ENCODE data around the gene MPZL1.

MPZL1 gene

DNA sequence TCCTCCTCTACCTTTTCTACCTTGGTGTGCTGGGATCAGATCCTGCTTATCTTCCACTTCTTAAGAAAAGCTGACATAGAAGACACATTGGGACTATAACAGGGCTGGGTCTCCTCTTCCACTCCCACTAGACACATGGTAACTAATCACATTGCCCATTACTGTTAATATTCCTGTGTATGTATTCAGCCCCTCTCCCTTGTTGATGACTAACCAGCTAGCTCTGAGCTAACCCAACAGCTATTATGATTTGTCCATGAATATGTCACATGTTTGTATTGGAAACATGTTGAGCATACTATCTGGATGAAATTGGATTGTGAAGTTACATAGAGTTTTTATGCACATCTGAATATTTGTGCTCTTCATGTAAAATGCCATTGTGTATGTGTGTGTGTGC lies 52.9 kb downstream of the MPZL1 start:
- FAIRE-seq = no peak
- DNase-seq (ENCODE audit: insufficient read length, low spot score) = peak; percentile 15

DNA sequence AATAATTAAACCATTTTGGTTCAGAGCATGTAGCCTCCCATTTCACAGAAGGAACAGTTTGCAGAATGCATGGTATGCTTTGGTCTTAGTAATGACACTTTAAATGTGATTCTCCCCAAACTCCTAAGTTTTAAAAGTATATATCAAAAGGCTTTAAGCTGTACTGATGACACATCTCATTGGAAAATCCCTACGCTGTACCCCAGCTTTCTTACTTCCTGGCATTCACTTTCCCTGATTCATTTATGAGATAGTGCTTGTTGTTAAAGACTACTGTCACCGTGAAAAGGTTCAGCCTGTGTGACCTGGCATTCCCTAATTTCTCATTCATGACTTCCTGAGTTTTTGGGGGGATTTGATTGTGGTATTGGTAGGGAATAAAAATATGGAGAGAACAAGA lies 53.4 kb downstream of the MPZL1 start:
- FAIRE-seq = no peak
- peak; percentile 31 for DNase-seq (ENCODE audit: insufficient read length, low spot score)

DNA sequence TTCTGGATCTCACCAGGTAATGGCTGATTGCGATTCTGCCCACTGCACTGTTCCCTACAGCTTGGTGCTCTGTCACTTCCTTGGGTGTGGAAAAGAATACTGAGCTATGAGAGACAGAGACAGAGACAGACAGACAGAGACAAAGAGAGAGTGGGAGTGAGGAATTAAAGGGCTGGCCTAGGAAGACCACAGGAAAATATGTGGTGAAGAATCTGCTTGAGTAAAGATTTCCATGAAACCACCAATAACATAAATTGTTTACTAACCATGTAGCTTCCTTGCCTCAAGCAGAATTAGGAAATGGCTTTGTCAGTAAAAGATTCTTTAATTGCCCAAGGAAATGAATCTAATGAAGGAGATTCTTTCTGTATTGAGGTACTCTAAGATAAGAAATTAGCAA lies 54.4 kb downstream of the MPZL1 start:
- no peak for FAIRE-seq

DNA sequence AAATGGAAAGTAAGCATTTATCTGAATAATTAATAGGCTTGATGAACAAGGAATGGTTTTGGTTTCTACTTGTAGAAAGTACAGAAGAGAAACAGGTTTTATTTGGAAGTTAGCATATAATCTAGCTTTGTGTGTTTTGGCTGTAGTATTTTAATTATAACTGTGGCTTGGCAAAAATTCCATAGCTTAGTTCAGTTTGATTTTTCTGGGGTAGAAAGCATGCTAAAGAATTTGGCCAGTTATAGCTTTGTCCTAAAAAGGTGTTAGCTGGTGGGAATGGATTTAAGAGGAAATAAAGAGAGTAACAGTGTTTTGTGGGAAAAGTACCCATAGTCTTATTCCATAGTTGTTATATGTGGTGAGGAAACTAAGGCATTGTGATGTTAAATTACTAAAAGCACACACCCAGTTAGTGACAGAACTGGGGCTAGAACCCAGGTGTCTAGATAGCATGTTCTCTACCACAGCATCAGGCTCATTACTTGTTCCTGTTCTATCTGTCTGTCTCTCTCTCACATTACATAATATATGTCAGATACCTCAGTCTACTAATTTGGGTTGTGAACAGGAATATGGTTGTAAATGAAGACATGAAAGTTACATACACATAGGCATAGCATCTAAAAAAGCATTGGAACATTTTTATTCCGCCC lies 55.0 kb downstream of the MPZL1 start:
- FAIRE-seq = no peak

More for the DNA sequence above, 54.4 kb downstream of the MPZL1 start:
- no peak for DNase-seq (ENCODE audit: insufficient read length, low spot score)

DNA sequence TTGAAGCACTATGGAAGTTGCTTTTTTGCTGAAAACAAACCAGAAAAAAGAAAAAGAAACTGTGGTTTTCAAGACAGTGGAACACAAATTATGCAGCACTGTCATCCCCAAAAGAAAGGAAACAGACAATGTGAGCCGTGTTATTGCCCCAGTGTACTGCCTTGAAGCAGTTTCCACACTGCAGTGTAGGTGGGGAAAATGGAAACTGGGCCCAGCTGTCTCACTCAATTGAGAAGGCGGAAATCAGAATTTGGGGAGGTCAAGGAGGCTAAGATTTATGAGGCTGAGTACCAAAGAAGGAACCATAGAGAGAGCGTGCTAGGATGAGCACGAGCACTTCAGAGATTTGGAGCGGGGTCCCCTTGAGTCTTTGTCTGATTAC lies 55.5 kb downstream of the MPZL1 start:
- DNase-seq (ENCODE audit: insufficient read length, low spot score) (no peak), FAIRE-seq (no peak)

More for the DNA sequence above, 55.0 kb downstream of the MPZL1 start:
- DNase-seq (ENCODE audit: insufficient read length, low spot score) = no peak

DNA sequence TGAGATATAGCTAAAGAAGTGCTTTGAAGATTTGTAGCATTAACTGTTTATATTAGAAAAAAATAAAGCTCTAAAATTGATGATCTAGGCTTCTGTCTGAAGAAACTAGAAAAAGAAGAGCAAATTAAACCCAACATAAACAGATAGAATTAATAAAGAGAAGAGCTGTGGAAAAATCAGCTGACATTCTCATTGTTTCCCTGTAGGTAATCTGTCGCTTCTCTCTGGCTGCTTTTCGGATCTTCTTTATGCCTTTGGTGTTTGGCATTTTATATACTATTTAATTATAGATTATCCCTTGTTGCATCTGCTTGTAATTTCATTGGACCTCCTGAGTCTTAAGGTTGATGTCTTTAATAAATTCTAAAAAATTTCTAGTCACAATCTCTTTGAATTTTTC lies 59.8 kb downstream of the MPZL1 start:
- DNase-seq (ENCODE audit: insufficient read length, low spot score) (no peak), FAIRE-seq (no peak)

DNA sequence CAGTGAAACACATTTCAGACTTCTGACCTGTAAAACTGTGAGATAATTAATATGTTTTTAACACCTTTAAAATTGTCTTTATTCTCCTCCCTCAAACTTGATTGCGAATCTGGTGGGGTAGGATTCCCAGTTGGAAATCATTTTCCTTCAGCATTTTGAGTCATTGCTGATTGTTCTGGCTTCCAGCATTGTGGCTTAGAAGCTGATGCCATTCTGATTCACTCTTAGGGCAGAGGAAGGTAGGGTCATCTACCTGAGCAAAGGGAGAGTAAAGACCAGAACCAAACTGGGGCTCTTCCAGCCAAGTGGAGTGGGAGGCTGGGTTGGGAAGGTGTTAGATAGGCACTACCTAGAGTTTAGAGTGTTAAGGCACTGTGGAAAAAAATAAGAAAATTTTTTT lies 61.2 kb downstream of the MPZL1 start:
- FAIRE-seq = no peak
- DNase-seq (ENCODE audit: insufficient read length, low spot score) = no peak

DNA sequence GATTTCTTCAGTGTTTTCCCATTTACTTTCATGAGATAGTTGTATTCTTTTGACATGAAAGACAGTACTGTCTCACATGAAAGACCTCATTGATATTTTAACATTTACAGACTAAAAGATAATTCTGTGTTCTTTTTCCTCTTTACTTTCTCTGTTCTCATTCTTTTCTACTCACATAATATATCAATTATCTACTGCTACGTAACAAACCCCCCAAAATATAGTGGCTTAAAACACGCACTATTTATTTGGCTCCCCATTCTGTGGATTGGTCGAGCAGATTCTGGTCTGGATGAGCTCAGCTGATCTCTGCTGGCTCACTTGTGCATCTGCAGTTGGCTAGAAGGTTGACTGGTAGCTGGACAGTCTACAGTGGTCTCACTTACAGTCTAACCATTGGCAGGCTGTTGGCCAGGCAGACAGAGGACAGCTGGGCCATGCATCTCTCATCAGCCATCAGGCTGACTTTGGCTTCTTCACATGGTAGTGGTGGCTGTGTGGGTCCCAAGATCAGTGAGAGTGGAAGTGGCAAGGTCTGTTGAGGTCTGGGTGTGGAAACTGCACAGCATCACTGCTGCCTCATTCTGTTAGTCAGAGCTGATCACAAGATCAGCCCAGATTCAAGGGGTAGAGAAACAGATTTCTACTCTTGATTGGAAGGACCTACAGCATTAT lies 63.2 kb downstream of the MPZL1 start:
- FAIRE-seq (no peak), DNase-seq (ENCODE audit: insufficient read length, low spot score) (no peak)

DNA sequence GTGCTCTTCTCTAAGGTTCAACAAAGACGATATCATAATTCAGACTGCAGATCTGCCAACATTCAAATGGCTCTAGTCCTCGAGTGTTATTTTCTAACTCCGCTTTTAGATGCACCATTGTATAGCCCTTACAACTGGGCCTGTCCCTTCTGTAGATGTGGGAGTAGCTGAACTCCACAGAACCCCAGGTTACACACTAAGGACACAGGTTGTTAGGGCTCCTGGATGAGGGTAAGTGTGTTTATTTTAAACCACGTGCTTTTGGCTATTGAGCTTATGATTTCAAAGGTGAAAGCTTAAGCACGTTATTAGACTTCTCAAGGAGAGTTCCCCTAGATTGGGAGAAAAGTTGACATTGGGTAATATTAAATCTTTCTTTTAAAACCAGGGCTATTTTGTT lies 64.7 kb downstream of the MPZL1 start:
- DNase-seq (ENCODE audit: insufficient read length, low spot score) = no peak
- no peak for FAIRE-seq

DNA sequence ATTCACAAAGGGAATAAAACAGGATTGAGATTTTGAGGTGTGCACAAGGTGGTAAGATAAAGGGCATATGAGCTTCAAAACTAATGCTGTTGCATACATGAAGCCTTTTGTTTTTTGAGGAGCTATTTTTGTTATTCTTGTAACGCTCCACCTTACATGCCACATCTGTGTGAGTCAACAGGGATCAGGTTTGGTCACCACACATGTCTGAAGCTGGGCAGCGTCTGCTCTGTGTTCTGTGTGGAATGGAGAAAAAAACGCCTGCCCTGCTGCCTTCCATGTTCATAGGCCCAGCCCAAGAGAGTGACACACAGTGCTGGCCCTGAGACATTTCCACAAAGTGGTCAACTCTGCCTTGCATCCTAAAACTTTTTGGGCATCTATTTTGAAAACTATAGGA lies 67.7 kb downstream of the MPZL1 start:
- DNase-seq (ENCODE audit: insufficient read length, low spot score) = no peak
- no peak for FAIRE-seq

DNA sequence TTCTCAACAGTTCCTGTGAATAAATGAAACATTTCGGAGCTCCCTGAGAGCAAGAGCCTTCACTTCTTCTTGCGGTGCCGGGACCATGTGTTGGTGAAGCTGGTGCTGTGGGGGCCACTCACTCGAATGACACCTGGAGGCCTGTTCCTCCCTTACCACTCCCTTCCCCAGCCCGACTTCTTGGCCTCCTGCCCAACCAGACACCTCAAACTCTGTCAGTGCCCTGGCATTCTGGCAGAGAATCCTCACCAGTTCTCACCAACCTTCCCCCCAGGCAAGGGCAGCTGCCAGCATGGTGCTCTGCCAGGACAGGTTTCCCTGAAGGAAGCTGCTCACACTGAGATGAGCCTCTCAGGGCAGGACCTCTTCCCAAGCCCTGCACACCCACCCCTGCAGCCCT lies 68.3 kb downstream of the MPZL1 start:
- DNase-seq (ENCODE audit: insufficient read length, low spot score) (no peak), FAIRE-seq (no peak)

DNA sequence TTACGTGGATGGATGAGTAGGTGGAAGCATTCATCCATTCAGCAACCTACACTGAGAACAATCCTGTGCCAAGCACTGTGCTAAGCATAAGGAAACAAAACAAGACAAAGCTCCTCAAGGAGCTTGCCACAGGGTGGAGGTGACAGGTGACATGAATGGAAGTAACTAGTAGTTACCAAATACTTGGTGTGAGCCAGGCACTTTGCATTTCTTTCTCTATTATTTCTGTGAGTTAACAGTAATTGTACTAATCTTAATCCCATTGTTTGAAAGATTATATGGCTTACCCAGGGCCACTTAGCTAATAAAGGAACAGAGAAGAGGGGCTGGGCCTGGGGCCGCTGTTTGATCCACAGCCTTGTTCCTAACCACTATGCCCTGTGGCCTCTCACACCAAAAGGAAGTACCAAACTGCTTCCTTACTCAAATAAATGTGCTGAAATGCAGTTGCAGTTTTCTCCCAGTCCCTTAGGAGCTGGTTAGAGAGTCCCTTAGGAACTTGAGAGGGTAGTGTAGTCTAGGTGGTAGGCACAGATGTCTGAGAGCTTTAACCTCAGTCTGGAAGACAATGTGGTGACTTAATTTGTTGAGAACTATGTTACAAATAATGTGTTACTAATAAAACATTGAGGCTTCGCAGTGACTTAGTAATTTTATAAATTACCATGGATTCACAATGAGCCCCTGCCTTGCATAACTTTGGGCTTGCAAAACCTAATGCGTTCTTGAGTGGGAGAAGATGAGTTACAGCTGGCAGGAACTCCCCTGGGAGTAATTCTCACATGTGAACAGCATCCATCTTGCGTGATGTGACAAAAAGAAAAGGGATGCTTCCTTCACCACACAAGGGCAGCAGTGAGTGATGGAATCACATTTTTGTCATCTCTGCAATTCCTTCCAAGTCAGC lies 69.8 kb downstream of the MPZL1 start:
- DNase-seq (ENCODE audit: insufficient read length, low spot score) = no peak
- FAIRE-seq = no peak

DNA sequence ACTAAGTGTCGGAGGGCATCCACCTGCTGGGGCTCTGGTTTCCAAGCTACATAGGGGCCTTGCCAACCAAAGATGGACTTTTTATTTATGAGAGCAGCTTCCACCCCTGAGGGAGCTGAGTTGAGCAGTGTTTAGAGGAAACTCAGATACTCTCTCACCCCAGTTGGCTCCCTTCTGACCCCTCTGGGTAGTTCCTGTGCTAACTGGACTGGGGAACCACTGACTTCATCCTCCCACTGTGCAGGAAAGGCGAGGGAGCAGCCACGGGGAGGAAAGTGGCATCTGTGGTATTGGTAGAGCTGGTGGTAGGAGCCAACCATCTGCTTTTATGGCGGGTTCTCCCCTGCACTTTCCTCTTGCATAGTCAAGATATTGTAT lies 70.4 kb downstream of the MPZL1 start:
- FAIRE-seq (no peak), DNase-seq (ENCODE audit: insufficient read length, low spot score) (no peak)

DNA sequence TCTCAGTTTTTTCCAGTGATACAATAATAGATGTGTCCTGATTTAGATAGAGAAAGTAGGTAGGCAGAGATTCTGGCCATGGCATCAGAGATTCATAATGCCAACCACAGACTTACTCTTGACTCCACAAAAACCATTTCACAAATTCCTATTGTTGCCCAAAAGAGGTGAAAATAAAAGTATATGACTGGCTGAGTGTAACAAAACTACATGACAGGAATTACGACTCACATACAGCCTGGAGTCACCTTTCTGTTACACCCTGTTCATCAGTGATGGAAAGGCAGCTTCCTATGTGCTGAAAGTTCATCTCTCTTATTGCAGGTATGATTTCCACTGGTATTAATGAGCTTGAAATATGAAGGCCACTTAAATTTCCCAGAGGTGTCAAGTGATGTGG lies 72.3 kb downstream of the MPZL1 start:
- FAIRE-seq = no peak
- no peak for DNase-seq (ENCODE audit: insufficient read length, low spot score)

DNA sequence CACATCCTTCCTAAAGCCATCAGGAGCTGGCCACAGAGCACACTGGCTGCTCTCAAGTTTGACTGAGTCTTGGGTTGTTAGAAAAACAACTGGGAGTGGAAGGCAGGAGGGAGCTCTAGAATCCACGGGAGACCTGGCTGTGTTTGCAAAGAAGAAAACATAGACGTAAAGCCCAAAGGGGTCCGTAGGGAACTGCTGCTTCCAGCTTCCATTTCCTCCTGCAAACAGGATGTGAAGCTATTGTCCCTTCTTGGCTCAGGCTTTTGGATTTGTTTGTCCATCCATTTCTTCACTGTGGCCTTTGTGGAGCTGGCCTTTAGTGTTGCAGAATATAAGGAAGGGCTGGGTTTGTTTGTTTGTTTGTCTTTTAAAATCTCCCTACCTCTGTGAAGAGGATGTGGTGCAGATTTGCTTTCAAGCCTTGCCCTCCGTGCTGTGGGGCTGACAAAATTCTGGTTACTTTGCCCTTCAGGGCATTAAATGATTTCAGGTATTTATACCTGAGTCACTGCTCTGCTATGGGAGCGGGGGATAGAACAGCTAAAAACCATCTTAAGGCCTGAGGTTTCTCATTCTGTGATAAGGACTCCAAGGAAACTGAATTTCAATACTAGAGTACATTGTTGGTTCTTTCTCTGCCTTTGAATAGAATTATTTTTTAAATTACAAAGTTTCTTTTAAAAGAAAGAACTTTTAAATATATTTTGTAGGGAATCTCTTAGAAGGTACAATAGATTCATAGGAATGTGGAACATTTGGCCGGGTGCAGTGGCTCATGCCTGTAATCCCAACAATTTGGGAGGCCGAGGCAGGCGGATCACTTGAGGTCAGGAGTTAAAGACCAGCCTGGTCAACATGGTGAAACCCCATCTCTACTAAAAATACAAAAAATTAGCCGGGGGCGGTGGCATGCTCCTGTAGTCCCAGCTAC lies 74.3 kb downstream of the MPZL1 start:
- DNase-seq (ENCODE audit: insufficient read length, low spot score) = no peak
- FAIRE-seq = no peak

DNA sequence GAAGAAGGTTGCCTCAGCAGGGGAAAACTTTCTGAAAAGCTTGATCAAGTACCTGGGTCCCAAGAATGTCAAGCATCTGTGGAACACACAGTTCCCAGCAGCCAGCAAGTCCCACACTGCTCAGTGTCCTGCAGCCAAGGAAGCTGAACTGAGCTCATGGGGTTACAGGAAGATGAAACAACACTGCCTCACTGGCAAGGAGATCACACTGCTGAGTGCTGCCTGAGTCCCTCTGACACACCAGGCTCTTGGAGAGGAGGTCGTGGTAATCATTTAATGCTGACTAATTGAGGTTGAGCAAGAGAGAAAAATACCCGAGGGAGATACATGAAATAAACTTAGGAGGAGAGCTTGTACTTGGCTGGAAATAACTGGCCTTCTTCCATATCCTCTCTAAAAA lies 75.2 kb downstream of the MPZL1 start:
- FAIRE-seq (peak; percentile 54), DNase-seq (ENCODE audit: insufficient read length, low spot score) (peak; percentile 70)

DNA sequence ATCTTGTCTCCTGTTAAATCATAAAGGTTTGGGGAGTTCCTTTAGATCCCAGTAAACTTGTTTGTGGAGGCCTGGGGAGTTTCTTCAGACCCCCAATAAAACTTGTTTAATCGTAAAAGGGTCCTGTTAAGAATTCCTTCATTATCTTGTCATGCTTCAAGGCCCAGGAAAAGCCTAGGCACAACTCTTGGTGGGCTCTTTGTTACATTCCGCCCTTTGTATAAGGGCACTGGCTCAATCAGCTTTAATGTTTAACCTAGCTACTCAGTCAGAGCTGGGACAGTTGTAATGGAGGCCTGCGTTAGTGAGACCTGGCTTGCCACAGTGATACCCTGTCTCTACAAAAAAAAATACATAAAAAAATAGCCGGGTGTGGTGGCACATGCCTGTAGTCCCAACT lies 77.2 kb downstream of the MPZL1 start:
- DNase-seq (ENCODE audit: insufficient read length, low spot score) (no peak), FAIRE-seq (no peak)

DNA sequence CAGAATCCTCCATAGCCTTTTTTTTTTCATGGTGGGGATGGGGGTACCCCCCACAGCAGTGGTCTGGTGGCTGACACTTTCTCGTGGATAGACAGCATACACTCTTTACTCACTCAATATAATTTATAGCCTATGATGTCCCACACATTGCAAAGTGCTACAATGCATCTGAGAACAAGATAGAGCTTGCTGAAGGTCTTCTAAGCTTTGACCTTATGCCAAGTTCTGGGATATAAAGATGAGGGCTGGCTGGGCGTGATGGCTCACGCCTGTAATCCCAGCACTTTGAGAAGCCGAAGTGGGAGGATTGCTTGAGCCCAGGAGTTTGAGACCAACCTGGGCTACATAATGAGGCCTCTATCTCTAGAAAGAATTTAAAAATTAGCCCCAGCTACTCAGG lies 78.0 kb downstream of the MPZL1 start:
- no peak for DNase-seq (ENCODE audit: insufficient read length, low spot score)
- no peak for FAIRE-seq

DNA sequence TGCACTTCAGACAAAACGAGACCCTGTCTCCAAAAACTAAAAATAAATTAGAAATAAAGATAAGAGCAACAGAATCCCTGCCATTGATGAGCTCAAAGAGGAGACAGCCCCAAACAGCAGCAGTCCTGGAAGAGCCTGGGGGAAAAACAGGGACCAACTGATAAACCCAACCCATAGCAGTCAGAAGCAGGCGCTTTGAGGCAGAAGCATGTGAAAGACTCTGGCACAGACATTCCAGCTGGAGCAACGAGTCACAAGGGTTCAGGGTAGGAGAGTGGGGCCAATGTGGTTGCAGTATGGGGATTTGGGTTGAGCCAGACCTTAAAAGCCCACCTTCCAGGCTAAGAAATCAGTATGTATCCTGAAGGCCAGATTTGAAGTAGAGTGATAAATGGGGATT lies 78.5 kb downstream of the MPZL1 start:
- DNase-seq (ENCODE audit: insufficient read length, low spot score) = no peak
- FAIRE-seq = no peak

DNA sequence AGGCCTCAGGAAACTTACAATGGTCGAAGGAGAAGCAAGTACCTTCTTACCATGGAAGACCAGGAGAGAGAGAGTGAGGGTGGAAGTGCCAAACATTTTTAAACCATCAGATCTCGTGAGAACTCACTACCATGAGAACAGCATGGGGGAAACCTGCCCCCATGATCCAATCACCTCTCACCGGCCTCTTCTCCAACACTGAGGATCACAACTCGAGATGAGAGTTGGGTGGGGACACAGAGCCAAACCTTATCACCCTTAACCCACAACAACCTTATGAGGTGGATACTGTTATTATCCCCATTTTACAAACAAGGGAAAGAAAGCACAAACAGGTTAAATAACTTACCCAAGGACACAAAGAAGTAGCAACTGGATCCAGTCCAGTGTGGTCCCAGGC lies 80.5 kb downstream of the MPZL1 start:
- FAIRE-seq (no peak), DNase-seq (ENCODE audit: insufficient read length, low spot score) (no peak)

All from HTR-8/SVneo (cell line).